Activated B cell treated with CpG ODN at 0.5 μM for 24 hours (primary cell): Measurements from ENCODE around the gene MYCBP2. TPM values are rescaled to one million over a fixed set of nuclear protein-coding genes. Genes with fewer than 3 reads are reported as not detected.
A peak's percentile ranks its signal among the peaks of the same experiment; 100 is the strongest.

Source experiments
- ATAC-seq: fragments of 200-7000 bp; cut with Tn5 transposase; one replicate; pipeline ENCODE4 v1.10.0; 2021; ENCODE audit warnings: low read depth, mild to moderate bottlenecking, moderate library complexity
- CTCF ChIA-PET: fragments of 350-600 bp; sonication (Branson Sonifier 250); formaldehyde crosslinking; loops from one replicate; lab custom pipeline; 2021; ENCODE audit warnings: antibody characterized with exemption; lab: Charles Lee
- POLR2A ChIA-PET: fragments of 350-600 bp; sonication (Branson Sonifier 250); formaldehyde crosslinking; loops from one replicate; lab custom pipeline; 2021; ENCODE audit warnings: antibody characterized with exemption; lab: Charles Lee
- DNase-seq: peaks from one replicate; pipeline ENCODE4 v3.0.0; 2022
- H3K27ac Mint-ChIP-seq: one replicate; pipeline ENCODE4 v1.8.0; 2020; ENCODE audit warnings: mixed read lengths
- H3K27me3 Mint-ChIP-seq: one replicate; pipeline ENCODE4 v1.8.0; 2021; ENCODE audit warnings: mixed read lengths
- H3K36me3 Mint-ChIP-seq: one replicate; pipeline ENCODE4 v1.8.0; 2021; ENCODE audit warnings: low read depth, mixed read lengths
- H3K4me1 Mint-ChIP-seq: one replicate; pipeline ENCODE4 v1.8.0; 2021; ENCODE audit warnings: mixed read lengths
- H3K4me3 Mint-ChIP-seq: one replicate; pipeline ENCODE4 v1.8.0; 2020; ENCODE audit warnings: mild to moderate bottlenecking, mixed read lengths
- H3K9me3 Mint-ChIP-seq: one replicate; pipeline ENCODE4 v1.8.0; 2020; ENCODE audit warnings: mixed read lengths
- intact Hi-C: fragments of 100-400 bp; cut with micrococcal nuclease; formaldehyde crosslinking; loops from one replicate; pipeline ENCODE4 v1.15.1; 2024
- total RNA-seq: library from RNA; stranded (reverse); gene quantifications from 2 replicates; pipeline ENCODE4 v1.2.3, GENCODE V29; 2022
- TF ChIP-seq, protein P1 (sequence below): fragments of 200-600 bp; IDR thresholded peaks from one replicate; pipeline ENCODE4 v1.8.0; 2022; ENCODE audit warnings: antibody characterized with exemption, mild to moderate bottlenecking

MYCBP2 gene
- total RNA-seq, 1 donor from 2014 or later = 314 TPM

DNA sequence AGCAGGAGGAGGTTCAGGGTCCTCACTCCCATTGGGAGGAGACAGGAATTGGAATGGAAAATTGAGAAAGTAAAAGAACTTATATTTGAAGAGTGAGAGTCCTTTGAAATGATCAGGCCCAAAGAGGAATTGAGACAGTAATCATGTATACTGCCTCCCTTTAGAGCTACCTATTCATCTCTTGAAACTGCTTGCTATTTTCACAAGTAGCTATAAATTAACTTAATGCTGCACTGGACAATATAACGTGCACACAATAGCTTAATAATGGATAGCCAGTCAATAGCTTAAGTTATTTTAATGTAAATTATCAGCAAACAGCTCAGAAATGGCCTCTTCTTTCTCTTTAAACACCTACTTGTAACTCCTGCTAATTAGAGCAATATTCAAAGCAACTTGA is 46.6 kb upstream of the MYCBP2 start:
- POLR2A ChIA-PET = no interaction called here

DNA sequence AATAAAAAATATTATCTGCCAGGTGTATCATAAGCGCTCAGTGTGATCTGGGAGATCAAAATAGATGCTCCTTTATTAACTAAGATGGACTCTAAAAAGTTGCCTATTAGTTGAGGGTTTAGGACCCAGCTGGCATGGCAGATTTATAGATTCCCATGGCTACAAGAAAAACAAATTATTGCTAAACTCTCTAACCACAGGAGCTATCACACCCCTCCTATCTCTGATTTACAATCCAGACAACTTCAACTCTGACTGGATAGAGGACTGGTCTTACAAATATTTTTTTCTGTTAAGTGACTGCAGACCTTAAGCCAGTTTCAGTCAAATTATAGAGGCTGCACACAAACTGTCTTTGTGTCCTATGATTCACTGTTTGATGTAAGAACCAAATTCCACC is 45.4 kb upstream of the MYCBP2 start:
- TF ChIP-seq, protein P1, sequence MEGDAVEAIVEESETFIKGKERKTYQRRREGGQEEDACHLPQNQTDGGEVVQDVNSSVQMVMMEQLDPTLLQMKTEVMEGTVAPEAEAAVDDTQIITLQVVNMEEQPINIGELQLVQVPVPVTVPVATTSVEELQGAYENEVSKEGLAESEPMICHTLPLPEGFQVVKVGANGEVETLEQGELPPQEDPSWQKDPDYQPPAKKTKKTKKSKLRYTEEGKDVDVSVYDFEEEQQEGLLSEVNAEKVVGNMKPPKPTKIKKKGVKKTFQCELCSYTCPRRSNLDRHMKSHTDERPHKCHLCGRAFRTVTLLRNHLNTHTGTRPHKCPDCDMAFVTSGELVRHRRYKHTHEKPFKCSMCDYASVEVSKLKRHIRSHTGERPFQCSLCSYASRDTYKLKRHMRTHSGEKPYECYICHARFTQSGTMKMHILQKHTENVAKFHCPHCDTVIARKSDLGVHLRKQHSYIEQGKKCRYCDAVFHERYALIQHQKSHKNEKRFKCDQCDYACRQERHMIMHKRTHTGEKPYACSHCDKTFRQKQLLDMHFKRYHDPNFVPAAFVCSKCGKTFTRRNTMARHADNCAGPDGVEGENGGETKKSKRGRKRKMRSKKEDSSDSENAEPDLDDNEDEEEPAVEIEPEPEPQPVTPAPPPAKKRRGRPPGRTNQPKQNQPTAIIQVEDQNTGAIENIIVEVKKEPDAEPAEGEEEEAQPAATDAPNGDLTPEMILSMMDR = no peak
- ChIA-PET POLR2A (interaction anchor here (0.9 kb wide), 1 partner anchor 313 kb away, joined by 3 read pairs; no protein-coding TSS in a partner anchor), CTCF (no interaction called here)
- peaks cover 13% of the 10 kb centered on the region for H3K4me1 Mint-ChIP-seq
- no peak overlapping the region for H3K4me3 Mint-ChIP-seq
- intact Hi-C loops = no loop called here
- DNase-seq = no peak
- H3K36me3 Mint-ChIP-seq = no peaks in the 10 kb centered on the region
- ATAC-seq = no peak
- H3K27me3 Mint-ChIP-seq = no peaks in the 10 kb centered on the region
- no peak overlapping the region for H3K27ac Mint-ChIP-seq
- peaks cover 12% of the 10 kb centered on the region for H3K9me3 Mint-ChIP-seq

More for the DNA sequence above, 46.6 kb upstream of the MYCBP2 start:
- Mint-ChIP-seq H3K4me3 (no peak overlapping the region), H3K9me3 (peaks cover 7% of the 10 kb centered on the region), H3K36me3 (no peaks in the 10 kb centered on the region), H3K4me1 (peaks cover 14% of the 10 kb centered on the region), H3K27ac (no peak overlapping the region), H3K27me3 (no peaks in the 10 kb centered on the region)
- intact Hi-C loops = no loop called here
- ATAC-seq (no peak), DNase-seq (no peak)
- TF ChIP-seq, protein P1 = no peak
- CTCF ChIA-PET = no interaction called here

DNA sequence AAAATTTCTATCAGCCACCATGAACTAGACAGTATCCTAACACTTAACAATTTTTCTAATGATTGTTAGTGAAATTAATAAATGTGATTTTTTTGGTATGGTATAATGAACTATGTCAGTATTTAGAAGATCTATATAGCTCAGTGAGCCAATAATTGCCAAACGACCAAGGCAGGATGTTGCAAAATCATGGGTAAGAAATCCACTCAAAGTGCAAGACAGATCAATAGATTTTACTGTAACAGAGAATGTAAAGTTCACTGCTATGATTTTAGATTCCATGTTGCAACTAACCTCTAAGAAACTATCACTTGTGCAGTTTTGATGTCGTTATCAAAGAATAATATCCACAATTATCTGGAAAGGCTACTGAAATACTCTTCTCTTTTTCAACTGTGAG is 44.0 kb upstream of the MYCBP2 start:
- Mint-ChIP-seq H3K4me1 (peaks cover 6% of the 10 kb centered on the region), H3K27ac (no peak overlapping the region), H3K4me3 (no peak overlapping the region), H3K27me3 (no peaks in the 10 kb centered on the region), H3K9me3 (peaks cover 12% of the 10 kb centered on the region), H3K36me3 (no peaks in the 10 kb centered on the region)
- TF ChIP-seq, protein P1 = no peak
- CTCF ChIA-PET = no interaction called here
- POLR2A ChIA-PET = no interaction called here
- DNase-seq (no peak), ATAC-seq (no peak)
- intact Hi-C loops = no loop called here

DNA sequence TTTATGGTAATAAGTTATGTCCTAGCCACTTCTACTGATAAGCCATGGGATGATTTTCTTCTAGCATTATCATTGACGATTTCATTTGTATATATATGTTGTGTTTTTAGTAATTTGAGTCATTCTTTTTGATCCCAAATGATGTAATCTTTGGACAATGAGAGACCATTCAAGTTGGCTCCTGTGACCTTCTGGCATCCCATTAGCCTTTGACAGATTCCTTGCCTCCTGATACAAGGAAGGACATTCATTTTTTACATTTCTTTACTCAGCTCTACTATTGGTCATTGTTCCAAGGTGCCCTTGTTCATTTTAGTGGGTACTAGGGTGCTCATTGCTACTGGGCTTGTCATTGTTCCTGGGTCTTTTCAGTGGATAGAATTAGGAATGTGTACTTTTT is 35.3 kb upstream of the MYCBP2 start:
- no peak for DNase-seq
- ATAC-seq = no peak
- H3K4me1 Mint-ChIP-seq = peaks cover 26% of the 10 kb centered on the region
- H3K36me3 Mint-ChIP-seq = no peaks in the 10 kb centered on the region
- H3K27ac Mint-ChIP-seq = no peak overlapping the region
- intact Hi-C loops = no loop called here
- TF ChIP-seq, protein P1 = no peak
- ChIA-PET POLR2A (interaction anchor here (0.6 to 1.0 kb wide), 2 partner anchors 11 to 219 kb away, joined by 3 read pairs; no protein-coding TSS in a partner anchor), CTCF (no interaction called here)
- H3K4me3 Mint-ChIP-seq = no peak overlapping the region
- no peaks in the 10 kb centered on the region for H3K9me3 Mint-ChIP-seq
- no peaks in the 10 kb centered on the region for H3K27me3 Mint-ChIP-seq

DNA sequence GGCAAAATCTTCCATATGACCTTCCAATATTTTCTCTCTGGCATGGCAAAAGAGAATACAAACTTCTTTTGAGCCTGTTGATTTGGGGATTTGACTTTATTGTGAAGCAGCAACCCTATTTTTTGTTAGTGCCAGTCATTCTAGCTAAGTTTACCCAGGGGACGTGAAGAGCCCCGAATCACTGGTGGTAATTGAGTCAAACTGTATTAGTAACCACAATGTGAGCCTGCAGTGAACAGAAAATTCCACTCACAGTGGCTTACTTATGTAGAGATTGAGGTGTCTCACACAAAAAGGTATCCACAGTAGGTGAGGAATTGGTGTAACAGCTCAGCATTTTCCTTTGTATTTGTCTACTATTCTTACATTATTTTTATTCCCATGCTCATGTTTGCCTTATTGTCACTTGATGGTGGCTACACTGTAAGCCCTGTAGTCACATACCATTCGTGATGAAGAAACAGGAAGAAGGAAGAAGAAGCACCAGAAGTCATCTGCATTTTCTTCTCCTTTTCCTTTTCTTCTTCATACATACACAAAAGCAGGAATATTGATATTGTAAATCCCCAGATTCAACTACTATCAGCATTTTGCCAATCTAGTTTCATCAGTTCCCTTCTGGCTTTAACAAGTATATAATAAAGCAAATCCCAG is 33.3 kb upstream of the MYCBP2 start:
- DNase-seq (no peak), ATAC-seq (peak; percentile 84)
- Mint-ChIP-seq H3K36me3 (no peaks in the 10 kb centered on the region), H3K4me1 (peaks cover 30% of the 10 kb centered on the region), H3K4me3 (peak overlapping the region; percentile 30), H3K9me3 (no peaks in the 10 kb centered on the region), H3K27me3 (no peaks in the 10 kb centered on the region), H3K27ac (peak overlapping the region; percentile 75)
- intact Hi-C loops = no loop called here
- TF ChIP-seq, protein P1 = no peak
- CTCF ChIA-PET = interaction anchor here (0.8 kb wide), 1 partner anchor 118 kb away, joined by 3 read pairs; no protein-coding TSS in a partner anchor
- POLR2A ChIA-PET = interaction anchor here (0.5 to 1.5 kb wide), 6 partner anchors 19 to 1737 kb away, joined by 3 to 8 read pairs (median 3); partner anchors contain the start of gene MYCBP2
